GM21576 (cell line): ENCODE measurements around the gene LIMS1.
"Not testable (repeated sequence)": the region's sequence is repeated elsewhere in the genome, so short reads cannot be mapped to it uniquely, and the experiment has no call there.

Experiments used
- ATAC-seq: cut with Tn5 transposase; IDR thresholded peaks from one replicate; pipeline ENCODE4 v1.9.1; 2021; ENCODE audit warnings: mild to moderate bottlenecking, moderate library complexity; ENCODE audit not compliant: unreplicated experiment

The LIMS1 gene

GRCh38 chr2:108632332-108633160 lies 98.3 kb downstream of the LIMS1 start:
- no peak for ATAC-seq

GRCh38 chr2:108633409-108633808 lies 99.1 kb downstream of the LIMS1 start:
- ATAC-seq: no peak

- no peak for ATAC-seq
Observed at GRCh38 chr2:108634011-108634410, 99.7 kb downstream of the LIMS1 start.

- ATAC-seq: no peak
Observed at GRCh38 chr2:108634576-108635160, 100.4 kb downstream of the LIMS1 start.

GRCh38 chr2:108635630-108636354 lies 101.5 kb downstream of the LIMS1 start:
- ATAC-seq: no peak

- ATAC-seq: no peak
Observed at GRCh38 chr2:108637304-108637669, 103.0 kb downstream of the LIMS1 start.

- no peak for ATAC-seq
Observed at GRCh38 chr2:108640731-108641130, 106.5 kb downstream of the LIMS1 start.

GRCh38 chr2:108641756-108642155 lies 107.5 kb downstream of the LIMS1 start:
- no peak for ATAC-seq

- no peak for ATAC-seq
Observed at GRCh38 chr2:108643261-108643849, 109.1 kb downstream of the LIMS1 start.

GRCh38 chr2:108643862-108644261 lies 109.6 kb downstream of the LIMS1 start:
- ATAC-seq: not testable (repeated sequence)

- ATAC-seq: not testable (repeated sequence)
Observed at GRCh38 chr2:108644446-108644845, 110.2 kb downstream of the LIMS1 start.

- not testable (repeated sequence) for ATAC-seq
Observed at GRCh38 chr2:108648796-108649195, 114.5 kb downstream of the LIMS1 start.

- not testable (repeated sequence) for ATAC-seq
Observed at GRCh38 chr2:108650465-108650864, 116.2 kb downstream of the LIMS1 start.

- not testable (repeated sequence) for ATAC-seq
Observed at GRCh38 chr2:108651468-108651867, 117.2 kb downstream of the LIMS1 start.

GRCh38 chr2:108652187-108652931 lies 118.1 kb downstream of the LIMS1 start:
- peak; percentile 90 for ATAC-seq

GRCh38 chr2:108653425-108653824 lies 119.2 kb downstream of the LIMS1 start:
- ATAC-seq: not testable (repeated sequence)

GRCh38 chr2:108653849-108654248 lies 119.6 kb downstream of the LIMS1 start:
- not testable (repeated sequence) for ATAC-seq

GRCh38 chr2:108654521-108655125 lies 120.4 kb downstream of the LIMS1 start:
- not testable (repeated sequence) for ATAC-seq

GRCh38 chr2:108655270-108655669 lies 121.0 kb downstream of the LIMS1 start:
- ATAC-seq: not testable (repeated sequence)

- ATAC-seq: not testable (repeated sequence)
Observed at GRCh38 chr2:108656282-108656681, 122.0 kb downstream of the LIMS1 start.
